Stimulated activated CD8-positive, alpha-beta memory T cell treated with anti-CD3 and anti-CD28 coated beads, Interleukin-7, amount 100 ng/mL, for 4 hours (primary cell): ENCODE results near the gene PEX5.
A peak's percentile ranks its signal among the peaks of the same experiment; 100 is the strongest.
"Not testable (repeated sequence)": the region's sequence is repeated elsewhere in the genome, so short reads cannot be mapped to it uniquely, and the experiment has no call there.

Experiments used
- DNase-seq, 2 donors: peaks; one replicate each; pipeline ENCODE4 v3.0.0-alpha.2; 2020; ENCODE audit warnings: low read depth in 2 of 2

Gene PEX5

DNA sequence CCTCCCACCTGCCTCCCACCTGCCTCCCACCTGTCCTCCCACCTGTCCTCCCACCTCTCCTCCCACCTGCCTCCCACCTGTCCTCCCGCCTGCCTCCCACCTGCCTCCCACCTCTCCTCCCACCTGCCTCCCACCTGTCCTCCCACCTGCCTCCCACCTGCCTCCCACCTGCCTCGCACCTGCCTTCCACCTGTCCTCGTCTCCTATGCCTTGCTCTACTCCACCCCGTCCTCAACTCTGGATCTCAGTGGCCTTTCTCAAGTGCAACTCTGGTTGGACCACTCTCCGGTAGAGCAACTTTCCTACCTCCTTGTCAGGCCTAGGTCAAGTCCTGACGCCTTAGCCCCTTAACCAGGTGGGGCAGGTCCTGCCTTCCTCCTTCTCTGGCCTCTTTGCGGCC, 29.3 kb upstream of the PEX5 start:
- DNase-seq, result no peak

DNA sequence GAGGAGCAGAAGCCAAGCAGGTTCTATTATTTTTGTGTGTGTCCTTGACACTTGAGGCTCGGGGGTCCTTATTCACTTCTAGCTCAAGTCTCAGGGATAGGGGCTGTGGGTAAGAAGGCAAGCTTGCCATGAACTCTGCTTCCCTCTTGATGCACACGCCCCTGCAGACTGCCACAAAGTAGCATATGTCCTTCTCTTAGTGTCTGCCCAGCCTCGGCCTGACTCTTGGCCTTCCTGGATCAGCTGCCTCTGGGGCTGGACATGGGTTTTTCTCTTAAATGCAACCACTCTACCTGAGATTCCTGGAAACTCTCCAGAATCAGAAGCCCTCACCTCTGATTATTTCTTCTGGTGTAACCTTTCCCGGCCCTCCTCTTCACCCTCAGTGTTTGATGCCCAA, 28.2 kb upstream of the PEX5 start:
- no peak for DNase-seq

DNA sequence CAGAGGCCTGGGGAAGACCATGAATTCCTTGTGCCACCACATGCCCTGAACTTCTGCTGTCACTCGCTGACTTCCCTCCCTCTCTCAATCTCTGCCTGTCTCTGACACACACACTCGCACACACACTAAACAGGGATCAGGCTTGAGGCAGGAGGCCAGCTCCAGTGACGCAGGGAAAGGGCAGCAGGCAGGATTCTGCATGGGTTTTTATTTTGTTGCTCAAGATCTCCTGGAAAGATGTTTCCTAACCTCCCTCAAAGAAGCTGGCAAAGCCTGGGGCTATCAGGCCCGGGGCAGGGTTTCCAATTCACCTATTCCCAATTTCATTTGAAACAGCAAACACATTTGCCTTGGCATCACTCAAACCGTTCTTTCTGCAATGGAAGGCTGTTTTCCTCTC, 27.7 kb upstream of the PEX5 start:
- no peak for DNase-seq

- DNase-seq, result peak in 1 of 2 donors; percentile 3
Measured at GRCh38 chr12:7162691-7163114, 26.8 kb upstream of the PEX5 start.

GRCh38 chr12:7169951-7170350, 19.5 kb upstream of the PEX5 start:
- DNase-seq, result no peak

GRCh38 chr12:7171854-7172253, 17.6 kb upstream of the PEX5 start:
- no peak for DNase-seq

- DNase-seq, result no peak
Measured at GRCh38 chr12:7175493-7175892, 14.0 kb upstream of the PEX5 start.

GRCh38 chr12:7176595-7176994, 12.9 kb upstream of the PEX5 start:
- DNase-seq, result no peak

DNA sequence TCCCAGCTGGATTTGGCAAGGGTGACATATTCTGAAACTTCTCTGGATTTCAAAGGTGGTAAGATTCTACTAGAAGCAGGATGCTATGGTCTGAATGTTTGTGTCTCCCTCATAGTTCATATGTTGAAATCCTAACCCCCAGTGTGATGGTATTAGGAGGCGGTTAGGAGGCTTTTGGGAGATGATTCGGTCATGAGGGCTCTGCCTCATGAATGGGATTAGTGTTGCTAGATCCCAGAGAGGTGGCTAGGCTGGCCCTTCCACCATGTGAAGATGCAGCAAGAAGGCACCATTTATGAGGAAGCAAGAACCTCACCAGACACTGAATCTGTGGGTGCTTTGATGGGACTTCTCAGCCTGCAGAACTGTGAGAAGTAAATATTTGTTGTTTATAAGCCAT, 11.0 kb upstream of the PEX5 start:
- DNase-seq, result no peak

DNA sequence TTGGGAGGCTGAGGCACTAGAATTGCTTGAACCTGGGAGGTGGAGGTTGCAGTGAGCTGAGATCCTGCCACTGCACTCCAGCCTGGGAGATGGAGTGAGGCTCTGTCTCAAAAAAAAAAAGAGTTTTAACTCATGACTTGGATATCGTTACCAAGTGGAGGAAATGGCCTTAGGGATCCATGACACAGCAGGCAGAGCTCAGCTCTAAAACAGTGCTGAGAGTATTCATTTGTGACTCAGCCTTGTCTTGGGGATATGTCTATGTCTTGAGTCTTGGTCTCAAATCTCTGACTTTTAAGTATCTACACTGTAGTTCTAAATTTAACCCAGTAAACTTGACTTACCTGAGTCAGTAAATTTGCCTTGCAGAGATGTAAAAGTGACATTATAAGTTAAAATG, 8.8 kb upstream of the PEX5 start:
- no peak for DNase-seq

GRCh38 chr12:7186058-7186457, 3.4 kb upstream of the PEX5 start:
- not testable (repeated sequence) for DNase-seq

- DNase-seq, result peak; percentile 27 to 38
Measured at GRCh38 chr12:7188562-7189397, 706 bp upstream of the PEX5 start.

- peak in 1 of 2 donors; percentile 8 for DNase-seq
Measured at GRCh38 chr12:7190268-7191055, 976 bp downstream of the PEX5 start.

GRCh38 chr12:7193674-7194073, 4.2 kb downstream of the PEX5 start:
- no peak for DNase-seq

DNA sequence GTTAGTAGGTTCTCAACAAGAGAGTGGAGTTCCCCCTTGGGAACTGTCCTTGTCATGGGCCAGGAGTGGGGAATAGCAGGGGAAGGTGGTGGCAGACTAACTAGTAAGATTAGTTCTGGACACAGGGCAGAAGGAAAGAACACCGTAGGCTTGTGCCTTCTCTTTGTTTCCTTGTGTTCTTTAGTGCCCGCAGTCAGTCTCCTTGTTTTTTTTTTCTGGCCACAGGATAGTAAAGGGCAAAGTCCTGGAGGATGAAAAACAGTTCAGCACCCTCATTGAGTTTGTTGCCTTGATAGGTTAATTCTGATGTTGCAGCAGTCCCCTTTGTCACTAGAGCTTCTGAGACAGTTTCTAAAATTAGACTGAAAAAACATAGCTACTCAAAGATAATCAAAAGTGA, 8.4 kb downstream of the PEX5 start:
- DNase-seq, result no peak

- no peak for DNase-seq
Measured at GRCh38 chr12:7203109-7203508, 13.6 kb downstream of the PEX5 start.

DNA sequence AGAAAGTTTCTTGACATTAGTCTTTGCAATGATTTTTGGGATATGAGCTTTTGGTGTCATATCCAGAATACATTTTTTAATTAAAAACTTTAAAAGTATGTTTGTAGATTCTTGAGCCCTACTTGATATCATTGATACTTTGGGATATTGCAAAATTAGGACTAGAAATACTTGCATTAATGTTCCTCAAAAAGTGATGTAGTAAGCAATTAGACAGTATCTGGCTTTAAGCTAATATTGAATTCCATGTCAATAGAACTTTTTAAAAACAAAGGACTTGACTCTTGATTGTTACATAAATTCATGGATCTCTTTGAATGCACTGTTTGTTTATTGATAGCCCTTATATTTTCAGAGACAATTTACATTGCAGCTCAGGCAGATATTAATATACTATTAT, 15.6 kb downstream of the PEX5 start:
- DNase-seq, result no peak

DNA sequence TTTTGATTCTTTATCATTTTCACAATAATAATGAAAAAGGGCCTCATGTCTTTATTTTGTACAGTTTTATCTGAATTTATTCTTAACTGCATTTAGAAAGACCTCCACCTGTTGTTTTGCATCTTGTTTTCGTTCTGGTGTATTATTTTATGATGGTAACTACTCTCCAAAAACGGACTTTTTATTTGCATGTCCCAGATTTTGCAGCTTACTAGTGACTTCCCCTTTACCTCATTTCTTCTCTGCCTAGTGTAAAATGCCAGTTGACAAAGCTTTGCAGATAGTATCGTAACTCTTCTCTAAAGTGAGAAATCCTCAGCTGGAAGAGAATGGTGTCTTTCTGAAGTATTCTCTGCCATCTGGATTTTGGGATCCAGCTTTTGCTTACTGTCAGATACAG, 17.2 kb downstream of the PEX5 start:
- DNase-seq, result no peak

DNA sequence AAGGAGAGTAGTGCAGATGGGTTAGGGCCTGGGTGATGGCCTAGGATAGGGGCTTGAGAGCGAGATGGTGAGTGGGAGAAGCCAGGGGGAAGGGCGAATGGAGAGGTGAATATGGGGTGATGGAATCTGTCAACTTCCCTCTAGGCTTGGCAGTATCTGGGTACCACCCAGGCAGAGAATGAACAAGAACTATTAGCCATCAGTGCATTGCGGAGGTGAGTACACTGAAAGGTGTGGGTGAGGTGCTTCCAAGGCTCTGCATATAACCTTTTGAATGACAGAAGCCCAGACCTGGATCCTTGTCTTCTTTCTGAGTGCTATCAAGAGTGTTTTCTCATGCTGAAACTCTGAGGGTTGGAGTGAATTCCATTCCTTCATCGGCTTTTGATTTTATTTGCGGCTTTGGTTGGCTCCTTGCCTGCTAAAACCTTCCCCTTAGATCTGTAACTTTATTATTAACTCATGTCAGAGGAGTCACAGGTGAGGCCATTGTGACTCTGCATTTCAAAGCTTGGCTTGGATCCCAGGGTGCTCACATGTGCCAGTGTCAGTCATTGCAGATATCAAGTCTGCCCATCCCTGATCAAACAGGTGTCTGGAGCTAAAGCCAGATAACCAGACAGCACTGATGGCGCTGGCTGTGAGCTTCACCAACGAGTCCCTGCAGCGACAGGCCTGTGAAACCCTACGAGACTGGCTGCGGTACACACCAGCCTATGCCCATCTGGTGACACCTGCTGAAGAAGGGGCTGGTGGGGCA, 18.6 kb downstream of the PEX5 start:
- DNase-seq, result no peak

DNA sequence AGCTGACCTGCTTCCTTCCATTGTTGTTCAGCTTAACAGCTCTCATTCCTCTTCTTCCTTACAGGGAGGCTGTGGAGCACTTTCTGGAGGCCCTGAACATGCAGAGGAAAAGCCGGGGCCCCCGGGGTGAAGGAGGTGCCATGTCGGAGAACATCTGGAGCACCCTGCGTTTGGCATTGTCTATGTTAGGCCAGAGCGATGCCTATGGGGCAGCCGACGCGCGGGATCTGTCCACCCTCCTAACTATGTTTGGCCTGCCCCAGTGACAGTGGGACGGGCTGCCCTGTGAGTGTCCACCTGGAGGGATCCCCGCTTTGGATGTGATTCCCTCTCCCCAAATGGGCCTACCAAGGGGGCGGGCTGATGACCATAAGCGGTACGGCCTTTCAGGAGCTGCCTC, 20.5 kb downstream of the PEX5 start:
- no peak for DNase-seq

DNA sequence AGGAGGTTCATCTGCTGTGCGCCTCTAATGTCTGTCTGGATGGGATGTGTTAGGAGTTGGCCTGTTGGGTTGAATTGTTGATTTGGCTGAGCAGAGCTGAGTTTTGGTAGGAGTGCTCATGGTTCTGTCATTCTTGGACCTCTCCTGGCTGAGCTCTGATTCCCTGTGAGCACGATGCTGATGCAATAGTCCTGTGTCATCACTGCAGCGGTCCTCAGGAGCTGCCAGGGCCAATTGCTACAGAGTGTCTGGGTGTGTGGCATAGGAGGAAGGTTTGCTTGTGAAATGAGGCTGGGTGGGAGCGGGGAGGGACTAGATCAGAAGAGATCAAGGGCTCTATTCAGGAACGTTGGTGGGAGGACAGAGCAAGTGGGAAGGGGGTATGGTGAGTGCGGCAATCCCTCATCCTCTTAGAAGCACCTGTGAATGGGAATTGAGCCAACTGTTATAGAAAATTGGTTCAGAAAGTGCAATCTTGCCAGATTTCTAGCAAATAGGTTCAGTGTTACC, 21.2 kb downstream of the PEX5 start:
- DNase-seq, result no peak

DNA sequence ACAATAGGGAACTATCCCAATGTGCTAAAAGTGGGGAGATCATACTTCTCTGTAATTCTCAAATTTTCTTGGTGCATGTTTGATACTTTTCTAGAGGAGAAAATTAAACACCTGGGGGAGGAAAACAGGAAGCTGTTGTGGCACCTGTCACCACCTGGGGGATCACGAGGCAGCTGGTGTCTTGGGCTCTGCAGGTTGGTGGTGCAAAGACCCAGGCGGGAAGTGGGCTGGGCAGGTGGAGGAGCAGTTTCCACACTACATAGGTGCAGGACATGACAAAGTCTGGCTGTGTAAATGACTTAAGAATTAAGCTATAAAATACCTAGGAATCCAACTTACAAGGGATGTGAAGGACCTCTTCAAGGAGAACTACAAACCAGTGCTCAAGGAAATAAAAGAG, 23.2 kb downstream of the PEX5 start:
- DNase-seq, result no peak
